IMR-90 (cell line): ENCODE measurements around the gene MAZ.

Source experiments
- CEBPB ChIP-seq: IDR thresholded peaks from 2 replicates; pipeline ENCODE4 v1.6.1; 2012; ENCODE audit warnings: low read depth, low read length, improper control_type of control experiment
- FOS ChIP-seq: fragments of 150-350 bp; IDR thresholded peaks from 2 replicates; pipeline ENCODE4 v1.6.1; 2016; ENCODE audit warnings: low read depth, low read length

- TF ChIP-seq CEBPB (no peak), FOS (no peak)
These were observed 33.5 kb downstream of the MAZ start for GRCh38 chr16:29839822-29840221.
